NCI-H2081 (cell line): Measurements from ENCODE around the gene ESPL1.

ENCODE experiments used
- DNase-seq, 2 experiments: peaks; one replicate each; lab custom pipeline; 2025; lab: John Stamatoyannopoulos, UW

The ESPL1 gene

GRCh38 chr12:53231671-53231920 is 36.5 kb upstream of the ESPL1 start:
- DNase-seq, result no peak

GRCh38 chr12:53231921-53232645 is 36.0 kb upstream of the ESPL1 start, which contains the start of gene RARG:
Gene RARG, minus strand, starts transcription at chr12:53232209. Its CDS starts 4,664 bp downstream, at chr12:53227545.
- DNase-seq, result peak in 1 of 2 experiments; percentile 40

DNA sequence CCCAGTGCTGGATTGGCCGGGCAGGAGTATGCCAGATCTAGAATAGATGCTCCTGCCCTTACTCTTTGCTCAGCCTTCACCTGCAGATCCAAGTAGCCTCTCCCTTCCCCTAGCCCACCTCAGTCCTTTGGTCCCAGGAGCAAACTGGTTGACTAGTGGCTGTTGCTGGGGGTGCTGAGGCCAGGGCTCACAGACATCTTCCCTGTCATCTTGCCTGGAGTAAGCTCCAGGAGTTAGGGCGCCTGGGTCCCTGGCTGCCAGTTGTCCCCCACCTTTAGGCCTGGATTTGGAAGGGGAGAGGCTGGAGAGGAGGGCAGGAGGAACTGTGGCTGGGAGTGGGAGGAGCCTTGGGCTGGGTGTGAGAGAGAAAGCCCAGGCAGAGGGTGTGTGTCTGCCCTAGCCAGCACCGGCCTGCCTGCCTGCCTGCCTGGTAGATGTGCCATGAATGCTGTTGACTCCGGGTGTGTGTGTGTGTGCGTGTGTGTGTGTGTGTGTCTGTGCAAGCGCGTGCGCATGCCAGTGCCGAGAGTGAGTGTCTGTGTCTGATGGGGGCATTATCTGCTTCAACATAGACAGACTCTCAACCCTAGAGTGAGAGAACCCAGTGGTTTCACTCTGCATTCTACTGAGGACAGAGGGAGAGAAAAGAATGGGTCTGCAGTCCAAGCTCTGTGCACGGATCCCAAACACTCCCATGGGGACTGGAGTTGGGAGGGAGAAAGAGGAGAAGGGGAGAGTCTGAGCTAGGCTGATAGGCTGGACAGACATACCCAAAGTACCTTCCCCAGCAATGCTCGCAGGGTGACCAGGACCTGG is 35.2 kb upstream of the ESPL1 start:
- no peak for DNase-seq

GRCh38 chr12:53233671-53234121 is 34.4 kb upstream of the ESPL1 start:
- DNase-seq, result no peak

GRCh38 chr12:53234271-53234914 is 33.7 kb upstream of the ESPL1 start:
- DNase-seq, result no peak

DNA sequence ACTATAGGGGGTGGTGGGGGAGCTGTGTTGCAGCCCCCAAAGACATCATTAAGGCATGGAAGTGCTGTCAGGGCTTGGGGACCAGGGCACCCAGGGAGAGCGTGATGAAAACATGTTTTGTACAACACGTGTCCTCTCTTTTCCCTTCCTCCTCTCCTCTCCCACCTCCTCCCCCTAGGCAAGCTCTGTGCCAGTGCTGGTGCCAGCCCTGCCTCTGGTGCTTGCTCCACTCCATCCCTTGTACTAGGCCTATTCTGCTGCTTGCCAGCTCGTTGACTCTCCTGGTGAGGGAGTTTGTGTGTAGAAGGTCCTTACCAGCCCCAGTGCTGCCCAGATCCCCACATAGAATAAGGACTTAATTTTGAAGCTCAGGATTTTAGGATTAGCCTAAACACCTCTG is 32.9 kb upstream of the ESPL1 start:
- no peak for DNase-seq

- no peak for DNase-seq
These were observed 32.2 kb upstream of the ESPL1 start for GRCh38 chr12:53235742-53236442.

DNA sequence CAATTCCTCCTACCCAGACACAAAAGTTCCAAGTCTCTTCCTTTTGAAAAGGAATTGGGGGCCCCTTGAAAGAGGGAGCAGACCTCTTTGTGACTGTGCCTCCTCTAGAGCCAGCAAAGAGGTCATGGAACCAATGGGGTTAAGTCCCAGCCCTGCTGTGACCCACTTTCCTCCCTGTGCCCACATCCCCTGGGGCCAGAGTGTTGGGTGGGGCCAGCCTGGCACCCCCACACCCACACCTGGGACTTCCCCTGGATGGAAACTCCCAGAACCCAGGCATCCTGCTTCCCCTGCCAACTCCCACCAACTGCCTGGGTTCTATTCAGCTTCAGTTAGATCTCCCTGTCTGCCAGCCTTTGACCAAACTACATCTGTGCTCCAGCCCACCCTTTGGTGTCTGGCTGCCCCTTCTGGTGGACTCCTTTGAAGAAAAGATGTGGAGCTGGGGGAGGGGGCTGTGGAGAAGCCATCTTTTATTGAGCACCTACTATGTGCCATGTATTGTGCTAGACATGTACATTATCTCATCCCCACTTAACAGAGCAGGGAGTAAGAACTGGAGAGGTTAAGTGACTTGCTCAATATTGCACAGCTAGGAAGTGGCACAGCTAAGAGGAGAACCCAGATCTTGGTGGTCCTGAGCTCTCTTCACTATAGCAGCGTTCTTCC is 31.5 kb upstream of the ESPL1 start:
- DNase-seq, result no peak

GRCh38 chr12:53239643-53240258 is 28.3 kb upstream of the ESPL1 start:
- DNase-seq, result no peak

DNA sequence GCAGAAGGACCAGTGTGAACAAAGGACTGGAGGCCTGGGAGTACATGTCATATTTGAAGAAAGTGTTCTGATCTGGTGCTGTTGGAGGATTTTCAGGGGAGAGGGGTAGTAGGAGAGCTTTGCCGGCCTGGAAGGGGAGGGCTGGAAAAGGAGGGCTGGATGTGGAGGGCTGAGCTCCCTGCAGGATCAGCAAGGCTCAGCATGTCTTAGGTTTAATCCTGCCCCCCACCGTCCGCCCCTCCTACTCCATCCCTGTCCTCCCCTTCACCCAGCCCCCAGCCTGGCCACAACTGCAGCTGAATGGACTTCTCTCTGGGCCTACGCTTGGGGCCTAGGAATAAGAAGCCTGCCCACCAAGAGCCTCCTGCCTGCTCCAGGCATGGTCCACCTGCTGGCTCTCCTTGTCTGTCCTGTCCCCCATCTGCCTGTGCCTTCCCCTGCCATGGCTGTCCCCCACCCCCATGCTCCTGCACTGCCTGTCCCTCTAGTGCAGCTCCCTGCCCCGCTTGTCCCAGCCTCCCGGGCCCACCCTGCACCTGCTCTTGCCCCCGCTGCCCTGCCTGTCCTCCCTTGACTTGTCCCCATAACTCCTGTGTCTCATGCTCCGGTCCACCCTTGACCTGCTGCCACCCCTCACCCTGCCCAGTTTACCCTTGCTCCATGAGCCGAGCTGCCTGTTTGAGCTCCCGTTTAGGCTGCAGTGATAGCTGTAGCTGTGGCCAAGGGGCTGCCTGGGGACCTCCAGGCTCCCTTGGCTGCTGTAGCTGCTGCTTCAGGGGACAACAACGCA is 26.3 kb upstream of the ESPL1 start:
- DNase-seq, result no peak

DNA sequence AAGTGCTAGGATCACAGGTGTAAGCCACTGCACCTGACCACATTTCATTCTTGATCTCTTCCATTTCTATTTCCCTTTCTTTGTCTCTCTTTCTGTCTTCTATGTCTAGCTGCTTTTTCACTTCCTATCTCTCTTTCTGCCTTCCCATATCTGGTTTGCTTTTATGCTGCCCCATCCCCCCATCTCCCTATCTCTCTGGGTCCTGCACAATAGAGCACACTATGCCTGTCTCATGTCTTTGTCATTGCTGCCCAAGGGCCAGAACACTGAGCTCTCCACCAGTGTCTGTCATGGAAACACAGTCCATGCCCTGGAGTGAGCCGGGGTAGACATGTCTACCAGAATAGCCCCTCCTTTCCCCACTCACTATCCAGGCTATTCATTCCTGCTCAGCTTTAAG is 23.8 kb upstream of the ESPL1 start:
- DNase-seq, result no peak

- DNase-seq, result no peak
These were observed 22.8 kb upstream of the ESPL1 start for GRCh38 chr12:53245286-53245685.

- peak; percentile 64 to 78 for DNase-seq
These were observed 16.4 kb upstream of the ESPL1 start for GRCh38 chr12:53251477-53252348.

GRCh38 chr12:53252349-53252916 is 15.7 kb upstream of the ESPL1 start:
- no peak for DNase-seq

- no peak for DNase-seq
These were observed 14.8 kb upstream of the ESPL1 start for GRCh38 chr12:53253298-53253697.

DNA sequence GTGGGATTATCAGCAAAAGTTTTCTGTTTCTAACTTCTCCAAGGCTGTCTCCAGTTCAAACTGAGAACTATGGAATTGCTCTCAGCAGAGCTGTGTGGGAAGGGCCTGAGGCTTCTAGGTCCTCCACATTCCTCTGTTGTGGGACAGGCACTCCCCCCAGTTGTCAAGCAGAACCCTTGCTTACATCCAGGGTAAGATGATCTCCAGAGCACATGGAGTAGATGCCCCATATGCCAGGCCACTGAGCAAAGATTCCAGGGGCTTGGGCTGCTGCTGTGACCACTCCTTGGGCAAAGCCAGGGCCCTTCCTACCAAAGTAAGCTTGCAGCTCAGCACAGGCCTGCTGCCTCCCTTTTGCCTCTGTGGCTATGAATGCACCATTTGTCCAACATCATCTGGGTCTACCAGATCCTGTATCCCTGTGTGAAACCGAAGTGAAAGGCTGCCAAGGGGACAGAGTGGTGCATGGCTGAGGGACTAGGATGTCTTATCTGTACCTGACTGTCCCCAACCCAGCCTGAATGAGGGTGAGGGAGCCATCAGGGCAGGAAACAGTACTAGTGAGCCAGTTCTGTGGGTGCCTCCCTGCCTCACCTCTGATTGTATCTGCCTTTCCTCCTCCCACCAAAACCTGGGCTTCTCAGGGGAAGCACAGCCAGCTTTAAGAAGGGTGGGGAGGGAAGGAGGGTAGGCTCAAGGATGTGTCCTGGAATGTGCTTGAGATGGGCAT is 13.1 kb upstream of the ESPL1 start:
- DNase-seq, result no peak

DNA sequence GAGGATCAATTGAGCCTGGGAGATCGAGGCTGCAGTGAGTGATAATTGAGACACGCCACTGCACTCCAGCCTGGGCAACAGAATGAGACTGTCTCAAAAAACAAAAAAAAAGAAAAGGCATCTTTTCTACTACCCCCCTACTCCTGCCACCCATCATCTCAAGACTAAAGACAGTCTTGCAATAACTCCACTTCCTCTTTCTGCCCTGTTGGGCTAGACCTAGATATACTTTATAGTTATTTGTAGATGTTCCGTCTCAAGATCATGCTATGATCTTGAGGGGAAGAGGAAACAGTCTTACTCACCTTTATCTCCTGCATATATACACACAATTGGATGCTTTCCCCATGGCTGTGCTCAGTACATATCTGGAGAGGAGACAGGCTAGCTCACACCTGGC is 12.1 kb upstream of the ESPL1 start:
- no peak for DNase-seq
